HG02852 (cell line): Measurements from ENCODE around the gene RAB31.

Source experiments
- ATAC-seq: cut with Tn5 transposase; IDR thresholded peaks from one replicate; pipeline ENCODE4 v1.9.1; 2021; ENCODE audit warnings: mild to moderate bottlenecking, moderate library complexity; ENCODE audit not compliant: unreplicated experiment

RAB31 gene

DNA sequence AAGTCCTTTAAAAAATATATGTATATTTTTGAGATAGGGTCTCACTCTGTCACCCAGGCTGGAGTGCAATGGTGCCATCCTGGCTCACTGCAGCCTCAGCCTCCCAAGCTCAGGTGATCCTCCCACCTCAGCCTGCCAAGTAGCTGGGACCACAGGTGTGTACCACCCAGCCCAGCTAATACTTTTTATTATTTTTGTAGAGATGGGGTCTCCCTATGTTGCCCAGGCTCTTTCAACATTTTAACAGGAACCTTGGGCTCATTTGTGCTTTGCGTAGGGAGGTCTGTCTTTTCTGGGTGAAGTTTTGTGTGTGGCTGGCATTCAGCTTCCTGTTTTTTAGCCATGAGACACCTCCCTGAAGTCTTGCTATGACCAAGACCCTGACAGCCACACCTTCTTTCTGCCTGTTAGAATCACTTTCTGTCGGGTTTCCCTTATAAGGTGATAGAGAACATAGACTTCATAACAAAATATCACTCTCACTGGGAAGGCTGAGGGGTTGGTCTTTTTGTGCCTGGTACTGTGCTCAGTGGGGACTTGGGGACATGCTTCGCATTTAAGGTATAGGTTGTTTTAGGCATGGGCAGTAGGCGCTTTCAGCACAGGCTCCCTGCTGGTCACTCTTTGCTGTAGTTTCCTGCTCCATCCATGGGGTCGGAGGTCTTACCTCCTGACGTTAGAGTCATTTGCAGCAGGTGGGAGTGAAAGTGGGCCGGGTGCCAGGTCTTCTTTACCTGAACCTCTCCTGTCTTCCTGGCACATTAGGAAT is 3.4 kb downstream of the RAB31 start:
- peak; percentile 64 for ATAC-seq

DNA sequence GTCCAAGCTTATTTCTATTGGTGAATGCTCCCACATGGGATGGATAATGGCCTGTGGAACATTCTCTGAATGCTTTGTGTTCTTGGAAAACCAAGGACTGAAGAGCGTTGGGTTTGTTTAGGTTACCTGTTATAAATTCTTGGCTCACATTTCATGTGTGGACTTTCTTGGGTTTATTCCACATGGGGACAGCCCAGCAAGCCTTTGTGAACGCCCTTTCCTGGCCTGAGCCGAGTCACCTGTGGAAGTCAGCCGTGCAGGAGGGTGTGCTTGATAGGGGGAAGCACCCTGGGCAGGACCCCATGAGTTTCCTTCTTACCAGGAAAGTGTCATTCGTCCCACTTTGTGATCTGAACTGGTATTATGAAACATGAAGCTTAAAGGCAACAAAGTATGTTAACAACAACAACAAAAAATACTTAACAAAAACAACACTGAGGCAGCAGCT is 4.1 kb downstream of the RAB31 start:
- no peak for ATAC-seq

DNA sequence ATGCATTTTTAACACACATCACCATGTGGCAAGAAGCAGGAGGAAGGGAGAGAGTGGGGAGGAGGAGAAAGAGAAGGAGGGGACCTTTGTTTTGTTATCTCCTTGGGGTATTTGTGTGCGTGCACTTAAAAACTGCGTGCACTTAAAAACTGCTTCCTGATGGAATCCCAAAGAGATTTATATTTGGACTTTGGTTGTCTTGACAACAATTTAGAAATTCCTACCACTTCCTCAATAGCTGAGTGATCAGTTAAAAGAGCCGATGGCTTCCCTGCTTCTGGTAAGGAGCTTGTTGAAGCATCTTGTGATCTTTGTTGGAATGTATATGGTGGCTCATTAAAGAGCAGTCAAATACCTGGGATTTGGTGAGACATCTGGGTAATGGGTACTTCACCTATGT is 4.5 kb downstream of the RAB31 start:
- ATAC-seq: no peak

DNA sequence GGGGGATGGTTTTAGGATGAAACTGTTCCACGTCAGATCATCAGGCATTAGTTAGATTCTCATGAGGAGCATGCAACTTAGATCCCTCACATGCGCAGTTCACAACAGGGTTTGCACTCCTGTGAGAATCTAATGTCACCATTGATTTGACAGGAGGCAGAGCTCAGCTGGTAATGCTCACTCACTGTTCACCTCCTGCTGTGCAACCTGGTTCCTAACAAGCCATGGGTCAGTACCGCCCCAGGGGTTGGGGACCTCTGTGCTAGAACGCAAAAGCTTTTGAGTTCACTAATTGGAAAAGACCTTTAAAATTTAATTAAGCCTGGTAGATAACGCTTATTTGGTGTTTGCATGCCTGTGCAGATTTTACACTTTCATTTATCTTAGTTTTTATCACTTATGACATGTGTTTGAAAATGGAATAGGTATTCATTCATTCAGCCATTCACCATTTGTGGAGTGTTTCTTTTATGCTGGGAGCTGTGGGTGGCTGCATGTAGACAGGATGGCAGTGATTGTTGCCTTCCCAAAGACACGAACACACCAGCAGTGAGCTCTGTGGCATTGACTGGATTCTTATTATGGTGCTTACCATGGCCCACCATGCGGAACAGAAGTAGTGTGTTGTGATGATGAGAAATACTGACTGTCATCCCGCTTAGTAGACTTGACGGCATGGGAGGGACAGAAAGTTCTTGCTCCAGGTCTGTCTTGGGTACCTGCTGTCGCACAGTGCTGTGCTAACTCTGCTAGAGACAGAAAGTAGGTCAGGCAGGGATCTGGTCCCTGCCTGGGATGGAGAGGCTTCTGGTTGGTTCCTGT is 6.4 kb downstream of the RAB31 start:
- ATAC-seq: no peak

DNA sequence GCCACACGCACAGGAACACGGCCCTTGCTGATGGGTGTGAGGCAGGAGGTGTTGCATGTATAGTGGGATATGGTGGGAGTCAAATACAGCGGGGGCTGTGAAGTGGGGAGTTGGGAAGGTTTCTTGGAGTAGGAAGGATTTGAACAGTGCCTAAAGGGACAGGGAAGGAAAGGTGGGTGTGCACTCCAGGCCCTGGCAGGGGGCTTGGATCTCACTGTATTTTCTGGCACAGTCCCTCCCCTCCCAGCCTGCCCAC is 6.9 kb downstream of the RAB31 start:
- no peak for ATAC-seq

DNA sequence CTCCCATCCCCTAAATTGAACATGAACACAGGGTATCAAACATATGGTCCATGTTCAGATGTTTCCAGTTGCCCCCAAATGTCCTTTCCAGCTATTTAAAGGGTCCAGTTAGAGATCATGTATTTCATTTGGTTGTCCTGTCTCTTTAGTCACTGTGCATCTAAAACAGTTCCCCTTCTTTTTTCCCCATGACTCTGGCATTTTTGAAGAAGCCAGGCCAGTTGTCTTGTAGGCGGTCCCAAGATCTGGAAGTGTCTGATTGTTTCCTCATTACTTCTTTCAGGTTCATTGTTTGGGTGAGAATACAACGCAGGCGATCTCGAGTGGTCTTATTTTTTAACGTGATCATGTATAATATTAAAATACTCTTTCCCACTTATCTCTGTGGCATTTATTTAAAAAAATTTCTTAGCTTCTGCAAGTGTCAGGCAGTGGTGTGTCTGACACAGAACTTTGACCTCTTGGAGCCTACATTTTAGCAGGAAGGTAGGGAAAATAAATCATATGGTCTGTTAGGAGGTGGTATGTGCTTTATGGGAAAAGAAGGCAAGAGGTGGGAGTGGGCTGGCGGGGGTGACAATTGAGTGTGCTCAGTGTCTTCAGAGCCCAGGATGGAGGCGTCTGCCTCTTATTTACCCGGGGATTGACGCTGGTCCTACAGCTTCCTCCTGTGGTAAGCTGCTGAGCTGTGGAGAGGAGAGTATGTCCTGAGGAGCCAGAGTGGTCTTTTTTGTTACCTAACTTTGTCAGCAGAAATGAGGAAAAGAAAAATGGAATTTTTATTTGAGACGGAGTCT is 8.1 kb downstream of the RAB31 start:
- no peak for ATAC-seq

DNA sequence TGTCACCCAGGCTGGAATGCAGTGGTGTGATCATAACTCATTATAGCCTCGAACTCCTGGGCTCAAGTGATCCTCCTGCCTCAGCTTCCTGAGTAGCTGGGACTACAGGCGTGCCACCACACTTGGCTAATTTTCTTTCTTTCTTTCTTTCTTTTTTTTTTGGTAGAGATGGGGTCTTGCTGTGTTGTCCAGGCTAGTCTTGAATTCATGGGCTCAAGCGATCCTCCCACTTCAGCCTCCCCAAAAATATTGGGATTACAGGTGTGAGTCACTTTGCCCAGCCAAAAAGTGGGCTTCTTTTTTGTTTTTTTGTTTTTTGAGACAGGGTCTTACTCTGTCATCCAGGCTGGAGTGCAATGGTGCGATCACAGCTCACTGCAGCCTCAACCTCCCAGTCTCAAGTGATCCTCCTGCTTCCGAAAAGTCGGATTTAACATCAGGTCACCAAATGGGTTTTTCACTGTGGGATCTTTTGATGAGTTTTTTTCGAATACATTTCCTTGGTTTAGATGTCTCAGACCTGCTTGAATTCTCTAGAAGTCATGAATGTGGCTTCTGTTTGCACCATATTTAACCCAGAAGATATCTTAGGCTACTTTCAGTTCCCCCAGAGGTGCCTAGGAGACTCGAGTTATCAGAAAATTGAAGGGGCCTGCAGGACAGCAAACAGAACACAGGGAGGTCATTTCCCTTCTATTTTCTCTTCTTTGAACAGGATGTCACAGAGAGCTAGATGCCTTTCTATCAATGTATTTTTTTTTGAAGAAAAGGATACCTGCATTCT is 8.9 kb downstream of the RAB31 start:
- peak; percentile 85 for ATAC-seq

DNA sequence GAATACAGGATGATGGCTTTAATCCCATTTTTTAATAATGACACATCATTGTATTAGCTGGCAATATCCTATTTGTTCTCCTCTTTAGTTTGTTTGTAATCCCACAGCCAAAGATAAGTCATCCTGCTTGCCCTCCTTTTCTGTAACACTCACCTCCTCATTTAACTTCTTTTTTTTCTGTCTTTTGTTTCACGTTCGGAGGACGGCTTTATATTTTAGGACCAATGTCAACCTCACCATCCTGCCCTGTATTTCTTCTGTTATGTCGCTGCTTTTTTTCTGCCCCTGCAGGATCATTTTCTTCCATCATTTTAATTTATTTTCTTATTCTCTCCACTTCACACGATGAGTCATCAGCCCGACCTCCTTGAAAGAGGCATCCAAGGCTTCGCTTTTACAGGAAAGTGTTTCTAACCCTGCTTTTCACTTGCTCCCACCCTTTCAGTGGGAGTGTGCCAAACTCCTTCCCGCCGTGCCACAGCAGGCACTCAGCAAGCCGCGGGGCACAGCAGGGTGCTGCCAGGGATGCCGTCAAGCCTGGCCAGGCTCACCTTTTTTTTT is 11.4 kb downstream of the RAB31 start:
- no peak for ATAC-seq

DNA sequence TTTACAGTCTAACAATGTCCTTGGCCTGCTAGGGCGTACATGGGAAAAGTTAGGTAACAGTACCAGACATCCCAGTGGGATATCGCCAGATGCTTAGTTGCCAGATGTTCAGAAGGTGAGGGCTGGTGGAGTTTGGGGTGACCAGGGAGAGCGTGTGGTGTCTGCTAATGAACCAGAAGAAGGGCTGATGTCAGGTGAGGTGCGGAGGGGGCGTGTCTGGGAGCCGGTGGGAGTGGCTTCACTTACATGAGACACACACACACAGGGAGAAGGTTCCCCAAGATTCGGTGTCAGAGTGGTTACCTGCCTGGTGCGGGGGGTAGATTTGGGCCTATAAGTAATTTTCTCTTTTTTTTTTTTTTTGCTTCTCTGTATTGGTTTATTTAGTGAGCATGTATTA is 12.2 kb downstream of the RAB31 start:
- no peak for ATAC-seq

DNA sequence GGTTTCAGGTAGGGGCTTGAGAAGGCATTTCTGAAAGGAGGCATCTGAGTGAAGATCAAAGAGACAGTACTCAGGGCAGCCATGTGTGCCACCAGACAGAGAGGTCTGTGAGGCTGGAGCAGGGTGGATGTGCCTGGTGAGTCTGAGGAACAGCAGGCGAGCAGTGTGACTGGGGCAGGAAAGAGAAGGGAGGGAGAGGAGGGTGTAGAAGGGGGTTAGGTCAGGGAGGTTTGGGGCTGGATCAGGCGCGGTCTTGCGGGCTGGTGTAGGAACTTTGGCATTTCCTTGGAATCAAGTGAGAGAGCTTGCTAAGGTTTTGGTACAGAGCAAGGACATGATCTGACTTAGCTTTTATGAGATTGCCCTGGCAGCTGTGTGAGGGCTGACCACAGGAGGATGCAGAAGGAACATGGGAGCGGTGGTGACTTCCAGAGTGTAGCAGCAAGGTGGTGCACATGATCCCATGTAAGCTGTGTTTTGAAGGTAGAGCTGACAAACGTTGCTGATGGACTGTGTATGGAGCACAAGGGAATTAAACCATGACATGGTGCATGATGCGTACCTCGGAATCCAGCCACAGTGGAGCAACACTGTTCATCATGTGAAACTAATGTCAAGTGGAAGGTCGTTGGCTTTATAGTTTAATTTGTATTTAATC is 13.9 kb downstream of the RAB31 start:
- no peak for ATAC-seq

DNA sequence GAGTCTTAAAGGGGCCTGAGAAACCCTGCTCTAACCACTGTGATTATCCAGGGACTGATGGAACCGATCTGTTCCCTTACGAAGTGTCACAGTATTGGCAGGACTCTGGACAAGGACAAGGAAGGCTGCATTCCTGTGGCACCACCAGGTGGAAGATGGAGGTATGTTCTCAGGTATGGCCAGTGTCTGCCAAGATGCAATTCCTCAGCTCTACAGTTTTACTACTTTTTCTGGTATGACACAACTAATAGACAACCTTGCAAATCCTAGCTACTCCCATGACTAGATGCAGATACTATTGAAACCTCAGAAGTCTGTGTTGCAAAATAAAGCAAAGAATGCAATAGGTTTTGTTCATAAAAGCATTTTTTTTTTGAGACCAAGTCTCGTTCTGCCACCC is 14.6 kb downstream of the RAB31 start:
- ATAC-seq: no peak

DNA sequence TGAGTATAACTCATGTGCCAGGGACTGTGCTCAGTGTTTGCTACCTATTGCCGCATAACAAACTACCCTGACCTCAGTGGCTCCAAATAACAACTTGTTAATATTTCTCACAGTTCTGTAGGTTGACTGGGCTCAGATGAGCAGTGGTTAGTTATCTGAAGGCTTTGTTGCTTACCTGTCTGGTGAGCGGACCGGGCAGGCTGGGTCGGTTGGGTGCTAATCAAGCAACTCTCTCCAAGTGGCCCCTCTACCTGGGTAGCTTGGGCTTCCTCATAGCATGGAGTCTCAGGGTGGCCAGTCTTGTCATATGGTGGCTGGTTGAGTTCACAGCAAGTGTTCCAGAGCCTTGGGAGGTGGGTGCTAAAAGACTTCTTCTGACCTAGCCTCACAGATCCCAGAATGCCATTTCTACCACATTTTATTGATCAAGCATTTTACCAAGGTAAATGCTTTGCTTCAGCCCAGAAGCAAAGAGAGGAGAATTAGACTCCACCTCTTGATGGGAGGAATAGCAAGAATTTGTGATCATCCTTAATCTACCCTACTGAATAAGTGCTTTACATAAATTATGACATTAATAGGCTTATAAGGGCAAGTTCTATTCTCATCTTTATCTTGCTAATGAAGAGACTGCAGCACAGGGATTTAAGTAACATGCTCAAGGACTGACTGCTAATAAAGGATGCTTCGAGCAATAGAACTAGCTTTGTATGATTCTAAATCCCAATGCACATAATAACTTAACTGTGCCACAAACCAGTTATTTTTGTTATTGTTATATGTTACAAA is 16.9 kb downstream of the RAB31 start:
- ATAC-seq: no peak

DNA sequence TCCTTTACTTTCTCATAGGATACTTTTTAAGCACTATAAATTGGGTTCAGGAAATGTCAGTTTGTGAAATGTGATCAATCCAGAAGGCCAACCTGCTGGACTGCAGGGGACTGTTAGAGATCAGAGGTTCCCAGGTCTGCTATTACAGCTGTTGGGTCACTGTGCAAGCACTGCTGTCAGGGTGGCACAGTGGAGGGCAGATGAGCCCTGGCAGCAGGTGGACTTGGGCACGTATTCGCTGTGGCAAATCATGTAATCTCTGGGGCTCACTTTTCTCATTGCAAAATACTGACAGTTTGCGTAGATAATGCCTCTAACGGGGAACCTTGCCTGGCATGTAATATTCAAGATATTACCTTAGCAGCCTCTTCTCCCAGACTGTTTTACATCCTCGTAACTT is 18.1 kb downstream of the RAB31 start:
- no peak for ATAC-seq

DNA sequence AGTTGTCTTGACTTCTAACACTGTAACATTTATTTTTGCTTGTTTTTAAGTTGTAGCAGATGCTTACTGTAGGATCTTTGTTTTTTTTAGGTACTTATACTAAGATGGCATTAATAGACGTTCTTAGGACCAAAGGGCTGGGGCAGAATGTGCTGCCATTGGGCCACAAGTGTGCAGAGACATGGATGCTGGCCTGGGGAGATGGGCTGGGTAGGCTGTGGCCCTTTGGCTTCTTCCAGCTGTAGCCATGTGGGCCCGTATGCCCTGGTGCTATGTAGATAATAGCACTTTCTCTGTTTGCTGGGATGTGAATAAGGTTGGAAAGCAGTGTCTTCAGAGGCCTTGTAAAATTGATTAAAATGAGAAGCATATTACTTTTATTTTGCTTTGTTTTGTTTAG is 18.8 kb downstream of the RAB31 start:
- no peak for ATAC-seq

DNA sequence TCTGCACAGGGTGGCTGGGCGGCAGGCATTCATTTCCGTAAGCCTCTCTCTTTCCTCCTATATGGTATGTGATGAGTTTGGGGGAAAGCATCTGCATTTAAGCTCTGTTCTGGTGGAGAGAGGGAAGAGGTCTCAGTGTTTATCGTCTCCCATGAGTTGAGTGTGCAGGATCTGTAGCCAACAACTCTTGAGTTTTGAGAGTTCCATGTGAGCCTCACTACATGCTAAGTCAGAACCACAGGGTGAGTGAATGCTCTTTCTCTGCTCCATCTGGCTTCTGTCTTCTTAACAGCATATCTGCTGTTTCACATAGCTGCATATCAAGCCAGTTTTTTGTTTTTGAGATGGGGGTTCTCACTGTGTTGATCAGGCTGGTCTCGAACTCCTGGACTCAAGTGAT is 22.7 kb downstream of the RAB31 start:
- no peak for ATAC-seq

DNA sequence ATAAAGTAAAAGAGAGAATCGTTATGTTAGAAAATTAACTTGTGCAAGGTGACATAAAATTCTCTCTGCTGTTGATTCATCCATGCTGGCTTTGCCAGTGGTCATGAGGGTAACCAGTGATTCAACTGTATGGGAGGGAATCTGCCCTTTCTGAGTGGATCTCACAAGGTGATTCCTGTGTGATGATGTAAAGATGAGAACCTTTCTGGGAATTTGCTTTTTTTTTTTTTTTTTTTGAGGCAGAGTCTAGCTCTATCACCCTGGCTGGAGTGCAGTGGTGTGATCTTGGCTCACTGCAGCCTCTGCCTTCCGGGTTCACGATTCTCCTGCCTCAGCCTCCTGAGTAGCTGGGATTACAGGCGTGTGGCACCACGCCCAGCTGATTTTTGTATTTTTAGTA is 23.3 kb downstream of the RAB31 start:
- ATAC-seq: no peak

DNA sequence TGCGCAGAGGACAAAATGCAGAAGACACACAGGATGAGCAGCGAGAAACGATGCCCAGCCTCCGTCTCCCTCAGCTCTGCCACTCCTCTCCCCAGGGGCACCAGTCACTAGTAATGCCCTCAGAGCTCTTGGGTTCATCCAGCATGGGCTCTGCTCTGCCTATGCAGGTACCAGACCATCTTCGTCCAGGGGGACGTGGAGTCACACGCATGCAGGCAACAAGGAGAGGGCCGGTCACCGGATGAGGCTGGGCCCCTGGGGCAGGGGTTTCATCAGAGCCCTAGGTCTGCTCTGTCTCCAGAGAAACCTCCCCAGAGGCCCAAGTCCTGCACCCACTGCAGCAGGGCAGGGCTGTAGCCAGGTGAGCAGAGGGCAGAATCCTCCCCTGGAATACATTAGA is 23.9 kb downstream of the RAB31 start:
- ATAC-seq: no peak

DNA sequence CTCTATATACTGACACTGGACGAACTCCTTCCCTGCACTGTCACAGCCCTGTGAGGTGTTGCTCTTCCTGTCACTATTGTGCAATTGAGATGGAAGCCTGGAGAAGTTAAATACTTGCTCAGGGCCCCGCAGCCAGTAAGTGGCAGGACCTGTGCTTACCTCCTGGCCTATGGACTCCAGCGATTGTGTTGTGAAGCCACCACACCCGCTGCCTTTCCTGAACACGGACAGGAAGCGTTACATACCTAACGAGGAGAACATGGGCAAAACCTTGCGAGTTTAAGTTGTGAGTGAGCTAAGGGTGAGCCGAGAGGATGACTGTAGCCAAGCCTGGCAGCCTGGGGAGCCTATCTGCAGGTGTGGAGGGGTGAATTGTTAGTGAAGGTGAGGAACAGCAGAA is 26.1 kb downstream of the RAB31 start:
- ATAC-seq: no peak

DNA sequence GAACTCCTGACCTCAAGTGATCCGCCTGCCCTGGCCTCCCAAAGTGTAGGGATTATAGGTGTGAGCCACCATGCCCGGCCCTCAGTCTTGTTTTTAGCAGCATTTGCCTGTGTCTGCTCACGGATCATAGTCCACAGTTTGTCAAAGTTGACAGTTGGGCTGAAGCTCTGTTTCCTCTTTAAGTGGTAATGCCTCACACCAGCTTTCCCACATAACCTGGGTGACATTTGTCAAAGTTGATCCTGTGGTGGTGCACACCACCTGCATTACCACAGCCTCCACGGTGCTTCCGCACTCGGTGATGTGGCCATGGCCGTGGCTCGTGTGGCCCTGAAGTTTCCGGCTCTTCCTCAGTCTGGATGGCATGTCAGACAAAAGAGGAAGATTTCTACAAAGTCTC is 27.1 kb downstream of the RAB31 start:
- no peak for ATAC-seq
